ENCODE data around the gene SPIRE1. TPM values are rescaled to one million over a fixed set of nuclear protein-coding genes. Genes with fewer than 3 reads are reported as not detected.

Gene SPIRE1
- total RNA-seq, 1 experiment from 2014 or later, result 26.1 TPM

DNA sequence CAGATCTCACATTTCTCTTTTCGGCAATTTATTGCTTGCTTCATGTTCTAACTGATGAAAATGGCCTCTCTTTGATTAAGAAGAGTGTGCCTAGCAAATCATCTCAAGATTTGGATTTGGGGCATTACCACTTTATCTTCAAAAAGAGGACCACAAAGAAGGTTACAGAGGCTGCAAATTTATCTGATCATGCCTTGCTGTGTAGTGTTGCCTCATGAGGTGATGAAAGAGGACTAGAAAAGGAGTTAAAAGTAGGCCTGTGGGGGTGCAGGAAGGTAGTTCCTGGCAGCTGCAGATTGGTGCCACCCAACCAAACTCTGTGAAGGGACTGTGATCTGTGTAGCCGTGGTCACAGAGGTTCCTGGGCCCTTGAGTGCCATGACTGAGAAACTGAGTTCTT is 181.0 kb downstream of the SPIRE1 start:
- H3F3A ChIP-seq (ENCODE audit: insufficient read depth, low read depth), result peaks cover 3% of the 10 kb centered on the region; the same call in 1 of the 2 replicates
- no peaks in the 10 kb centered on the region for H3K4me1 ChIP-seq (replicated peaks; ENCODE audit: insufficient read depth)
- H3K4me2 ChIP-seq, result no peak overlapping the region
- no peaks in the 10 kb centered on the region for H4K20me1 ChIP-seq (ENCODE audit: insufficient read depth)
- intact Hi-C loops (cut with micrococcal nuclease; ENCODE audit: unreplicated experiment), result no loop called here
- H3K9me3 ChIP-seq (ENCODE audit: insufficient read depth, low read depth), result no peaks in the 10 kb centered on the region
- H3K4me3 ChIP-seq, result no peak overlapping the region
- no peak for TF ChIP-seq EZH2 (IDR thresholded peaks at IDR 0.05; ENCODE audit: low read depth)
- TF ChIP-seq, protein P1, sequence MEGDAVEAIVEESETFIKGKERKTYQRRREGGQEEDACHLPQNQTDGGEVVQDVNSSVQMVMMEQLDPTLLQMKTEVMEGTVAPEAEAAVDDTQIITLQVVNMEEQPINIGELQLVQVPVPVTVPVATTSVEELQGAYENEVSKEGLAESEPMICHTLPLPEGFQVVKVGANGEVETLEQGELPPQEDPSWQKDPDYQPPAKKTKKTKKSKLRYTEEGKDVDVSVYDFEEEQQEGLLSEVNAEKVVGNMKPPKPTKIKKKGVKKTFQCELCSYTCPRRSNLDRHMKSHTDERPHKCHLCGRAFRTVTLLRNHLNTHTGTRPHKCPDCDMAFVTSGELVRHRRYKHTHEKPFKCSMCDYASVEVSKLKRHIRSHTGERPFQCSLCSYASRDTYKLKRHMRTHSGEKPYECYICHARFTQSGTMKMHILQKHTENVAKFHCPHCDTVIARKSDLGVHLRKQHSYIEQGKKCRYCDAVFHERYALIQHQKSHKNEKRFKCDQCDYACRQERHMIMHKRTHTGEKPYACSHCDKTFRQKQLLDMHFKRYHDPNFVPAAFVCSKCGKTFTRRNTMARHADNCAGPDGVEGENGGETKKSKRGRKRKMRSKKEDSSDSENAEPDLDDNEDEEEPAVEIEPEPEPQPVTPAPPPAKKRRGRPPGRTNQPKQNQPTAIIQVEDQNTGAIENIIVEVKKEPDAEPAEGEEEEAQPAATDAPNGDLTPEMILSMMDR (conservative IDR thresholded peaks at IDR 0.05), result no peak
- no peak for DNase-seq
- H3K9me2 ChIP-seq (ENCODE audit: insufficient read depth), result no peaks in the 10 kb centered on the region; the same call in 1 of the 2 replicates
- no peaks in the 10 kb centered on the region for H3K27me3 ChIP-seq (ENCODE audit: insufficient read depth, low read depth)
- CTCF ChIA-PET, result no interaction called here
- no TSS peak for BruUV-seq (replicated peaks)
- no peaks in the 10 kb centered on the region for H3K79me2 ChIP-seq (ENCODE audit: low read depth)
- no peak overlapping the region for H3K27ac ChIP-seq
- no peak overlapping the region for H2AFZ ChIP-seq
- H3K36me3 ChIP-seq (ENCODE audit: low read depth), result no peaks in the 10 kb centered on the region
- POLR2A ChIA-PET (ENCODE audit: unreplicated experiment), result interaction anchor here (0.6 kb wide), 2 partner anchors 57 to 181 kb away, joined by 3 to 10 read pairs; partner anchors contain the start of gene SPIRE1

DNA sequence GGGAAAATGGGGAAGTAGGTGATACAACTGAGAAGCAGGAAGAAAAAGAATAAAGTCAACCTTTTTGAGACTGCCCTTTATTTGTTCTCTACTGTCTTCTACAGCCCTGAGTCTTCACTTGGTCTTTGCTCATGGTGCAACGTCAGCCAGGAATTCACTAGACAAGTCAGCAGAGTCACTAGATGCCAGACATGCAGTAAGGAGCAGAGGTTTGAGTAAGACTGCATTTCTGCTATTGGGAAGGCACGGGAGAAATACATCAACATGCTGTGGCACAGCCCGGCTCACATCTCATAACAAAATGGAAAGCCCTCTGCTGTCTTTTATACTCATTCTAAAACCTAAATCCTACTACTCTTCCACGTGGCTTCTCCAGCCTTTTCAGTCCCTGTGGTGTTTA is 183.0 kb downstream of the SPIRE1 start:
- DNase-seq, result no peak
- Histone ChIP-seq H3K79me2 (ENCODE audit: low read depth) (no peaks in the 10 kb centered on the region), H3K27ac (no peak overlapping the region), H3K36me3 (ENCODE audit: low read depth) (no peaks in the 10 kb centered on the region), H3K27me3 (ENCODE audit: insufficient read depth, low read depth) (no peaks in the 10 kb centered on the region), H3K9me2 (ENCODE audit: insufficient read depth) (no peaks in the 10 kb centered on the region; the same call in 1 of the 2 replicates), H3K9me3 (ENCODE audit: insufficient read depth, low read depth) (no peaks in the 10 kb centered on the region), H3K4me1 (replicated peaks; ENCODE audit: insufficient read depth) (no peaks in the 10 kb centered on the region), H4K20me1 (ENCODE audit: insufficient read depth) (no peaks in the 10 kb centered on the region), H2AFZ (no peak overlapping the region), H3K4me3 (no peak overlapping the region), H3K4me2 (no peak overlapping the region), H3F3A (ENCODE audit: insufficient read depth, low read depth) (peaks cover 3% of the 10 kb centered on the region; the same call in 1 of the 2 replicates)
- intact Hi-C loops (cut with micrococcal nuclease; ENCODE audit: unreplicated experiment), result no loop called here
- ChIA-PET POLR2A (ENCODE audit: unreplicated experiment) (no interaction called here), CTCF (no interaction called here)
- TF ChIP-seq, protein P1 (conservative IDR thresholded peaks at IDR 0.05), result no peak
- no peak for TF ChIP-seq EZH2 (IDR thresholded peaks at IDR 0.05; ENCODE audit: low read depth)
- BruUV-seq (replicated peaks), result no TSS peak

DNA sequence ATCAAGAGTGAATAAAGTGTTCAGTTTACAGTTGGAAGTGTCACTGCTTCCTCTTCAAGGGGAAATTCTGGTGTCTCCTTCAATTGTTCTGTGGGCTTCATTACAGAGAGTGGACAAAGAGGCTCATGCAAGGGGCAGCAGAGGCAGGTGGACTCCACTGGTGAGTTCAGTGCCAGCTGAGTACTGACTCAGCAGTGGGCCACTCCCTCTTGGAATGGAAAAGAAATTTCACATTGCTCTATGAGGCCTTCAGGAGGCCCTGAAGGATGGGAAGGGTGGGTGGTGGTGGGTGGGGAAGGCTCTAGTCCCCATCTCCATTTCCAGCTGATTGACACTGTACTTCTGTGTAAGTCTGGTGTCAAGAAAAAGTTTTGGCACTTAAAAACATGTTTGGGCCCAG is 183.8 kb downstream of the SPIRE1 start:
- no peak for DNase-seq
- H4K20me1 ChIP-seq (ENCODE audit: insufficient read depth), result no peaks in the 10 kb centered on the region
- no peaks in the 10 kb centered on the region for H3K36me3 ChIP-seq (ENCODE audit: low read depth)
- H3K4me3 ChIP-seq, result no peak overlapping the region
- ChIA-PET POLR2A (ENCODE audit: unreplicated experiment) (no interaction called here), CTCF (no interaction called here)
- intact Hi-C loops (cut with micrococcal nuclease; ENCODE audit: unreplicated experiment), result no loop called here
- no peak overlapping the region for H2AFZ ChIP-seq
- H3K9me3 ChIP-seq (ENCODE audit: insufficient read depth, low read depth), result no peaks in the 10 kb centered on the region
- no peaks in the 10 kb centered on the region for H3K27me3 ChIP-seq (ENCODE audit: insufficient read depth, low read depth)
- no TSS peak for BruUV-seq (replicated peaks)
- H3K79me2 ChIP-seq (ENCODE audit: low read depth), result no peaks in the 10 kb centered on the region
- no peaks in the 10 kb centered on the region for H3F3A ChIP-seq (ENCODE audit: insufficient read depth, low read depth)
- H3K27ac ChIP-seq, result no peak overlapping the region
- H3K4me2 ChIP-seq, result no peak overlapping the region
- H3K4me1 ChIP-seq (replicated peaks; ENCODE audit: insufficient read depth), result no peaks in the 10 kb centered on the region
- no peak for TF ChIP-seq EZH2 (IDR thresholded peaks at IDR 0.05; ENCODE audit: low read depth)
- TF ChIP-seq, protein P1 (conservative IDR thresholded peaks at IDR 0.05), result no peak
- H3K9me2 ChIP-seq (ENCODE audit: insufficient read depth), result no peaks in the 10 kb centered on the region; the same call in 1 of the 2 replicates

Measured in PC-9 (cell line).